ENCODE data around the gene RADX. TPM values are rescaled to one million over a fixed set of nuclear protein-coding genes. Genes with fewer than 3 reads are reported as not detected.

Gene RADX, protein sequence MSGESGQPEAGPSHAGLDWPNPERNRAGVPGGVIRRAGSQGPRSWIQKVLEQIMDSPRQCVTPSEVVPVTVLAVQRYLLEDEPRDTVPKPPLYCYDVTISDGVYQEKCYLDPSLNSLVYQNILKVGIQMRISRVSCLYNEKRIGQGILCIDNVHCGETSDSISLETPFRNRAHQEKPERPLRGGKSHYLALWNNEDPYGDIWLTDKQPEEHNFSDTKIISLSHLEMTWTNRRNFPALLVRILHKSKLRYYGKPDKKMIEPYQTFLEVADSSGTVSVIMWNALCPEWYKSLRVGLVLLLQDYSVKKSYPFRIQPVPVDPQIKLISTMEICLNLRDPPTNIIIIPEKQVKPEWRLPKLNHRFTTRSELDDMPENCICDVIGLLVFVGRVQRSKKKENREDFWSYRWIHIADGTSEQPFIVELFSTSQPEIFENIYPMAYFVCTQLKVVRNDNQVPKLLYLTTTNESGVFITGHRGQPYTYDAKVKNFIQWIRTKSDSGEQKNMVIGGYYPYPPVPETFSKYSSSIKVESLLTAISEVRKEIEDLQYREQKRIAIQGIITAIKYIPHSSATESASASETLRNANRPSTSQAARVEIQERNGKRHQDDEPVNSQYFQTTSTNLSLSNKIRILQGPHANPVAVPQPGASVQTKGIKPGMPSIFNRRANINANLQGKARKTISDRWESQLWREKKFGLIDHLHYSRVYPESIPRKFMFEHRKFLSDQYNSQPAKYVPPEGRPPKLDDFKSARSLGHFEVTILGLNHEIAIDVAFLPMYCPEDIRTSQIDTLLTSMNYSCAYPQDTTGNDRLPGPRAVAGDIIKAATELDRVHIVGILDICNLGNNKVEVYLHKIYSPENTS
- total RNA-seq: under 0.01 and 0.10 TPM in 2 replicates

DNA sequence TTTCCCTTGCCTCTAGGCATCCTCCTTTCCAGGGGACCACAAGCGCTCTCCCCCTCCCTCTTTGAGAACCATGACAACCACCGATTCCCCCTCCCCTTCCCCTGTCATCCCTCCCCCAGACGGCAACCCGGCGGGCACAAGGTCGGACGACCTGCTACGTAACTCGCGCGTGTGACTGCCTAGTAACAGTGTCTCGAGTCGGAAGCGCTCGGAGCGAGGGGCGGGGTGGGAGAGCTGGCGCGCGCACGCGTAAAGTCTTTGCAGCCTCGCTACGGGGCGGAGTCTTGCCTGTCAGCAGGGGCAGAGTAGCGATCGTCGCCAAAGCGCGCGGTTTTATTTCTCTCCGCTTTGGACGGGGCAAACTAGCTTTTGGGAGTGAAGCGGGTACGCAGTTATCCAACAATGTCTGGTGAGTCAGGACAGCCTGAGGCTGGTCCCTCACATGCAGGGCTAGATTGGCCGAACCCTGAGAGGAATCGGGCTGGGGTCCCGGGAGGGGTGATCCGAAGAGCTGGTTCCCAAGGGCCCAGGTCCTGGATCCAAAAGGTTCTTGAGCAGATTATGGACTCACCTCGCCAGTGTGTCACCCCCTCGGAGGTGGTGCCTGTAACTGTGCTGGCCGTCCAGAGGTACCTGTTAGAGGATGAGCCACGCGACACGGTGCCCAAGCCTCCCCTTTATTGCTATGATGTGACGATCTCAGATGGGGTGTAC is at the start of gene RADX:
Gene RADX, plus strand, starts transcription at position 300 of the 714 bp plus-strand sequence. Its CDS starts 103 bp downstream, at position 403.

DNA sequence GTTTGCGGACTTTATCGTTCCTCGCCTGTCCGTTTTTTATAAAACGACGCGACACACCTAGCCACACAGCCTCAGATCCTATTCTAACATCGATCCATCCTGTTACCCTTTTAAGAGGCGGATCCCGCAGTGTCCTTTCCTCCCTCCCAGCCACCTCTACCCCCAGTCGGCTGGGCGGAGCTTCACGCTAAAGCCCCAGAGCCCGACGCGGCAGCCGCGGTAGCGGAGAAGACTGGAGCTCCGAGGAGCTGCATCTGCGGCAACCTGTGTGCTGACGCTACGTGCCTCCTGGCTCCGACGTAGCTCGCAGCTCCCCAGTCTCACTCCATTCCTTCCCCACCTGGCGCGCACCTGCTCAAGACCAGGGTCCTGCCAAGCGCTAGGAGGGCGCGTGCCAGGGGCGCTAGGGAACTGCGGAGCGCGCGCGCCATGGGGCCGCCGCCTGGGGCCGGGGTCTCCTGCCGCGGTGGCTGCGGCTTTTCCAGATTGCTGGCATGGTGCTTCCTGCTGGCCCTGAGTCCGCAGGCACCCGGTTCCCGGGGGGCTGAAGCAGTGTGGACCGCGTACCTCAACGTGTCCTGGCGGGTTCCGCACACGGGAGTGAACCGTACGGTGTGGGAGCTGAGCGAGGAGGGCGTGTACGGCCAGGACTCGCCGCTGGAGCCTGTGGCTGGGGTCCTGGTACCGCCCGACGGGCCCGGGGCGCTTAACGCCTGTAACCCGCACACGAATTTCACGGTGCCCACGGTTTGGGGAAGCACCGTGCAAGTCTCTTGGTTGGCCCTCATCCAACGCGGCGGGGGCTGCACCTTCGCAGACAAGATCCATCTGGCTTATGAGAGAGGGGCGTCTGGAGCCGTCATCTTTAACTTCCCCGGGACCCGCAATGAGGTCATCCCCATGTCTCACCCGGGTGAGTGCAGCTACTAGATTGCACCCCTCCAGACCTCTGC is 115.0 kb downstream of the RADX start, which contains the start of gene RNF128:
Gene RNF128, plus strand, starts transcription at position 217 of the 953 bp plus-strand sequence. Its CDS starts 213 bp downstream, at position 430.

Small RNA genes lying within 50 kb of the gene (small RNA-seq; reads per million reads assigned to genes)
- gene AL590808.1 (not detected), gene MIR548AN (not detected)

Other genes with a start within 250 kb of the RADX start
- 0.38 TPM in 1 of 2 replicates, not detected in the other for gene RNF128, start 114.7 kb downstream of the RADX start, total RNA-seq
- gene TBC1D8B, start 190.7 kb downstream of the RADX start, total RNA-seq: 4.2 and 4.8 TPM in 2 replicates

All from vein endothelial cell (primary cell).